GM19467 (cell line): ENCODE results near the gene NFKBIL1.
"Not testable (repeated sequence)": the region's sequence is repeated elsewhere in the genome, so short reads cannot be mapped to it uniquely, and the experiment has no call there.

ENCODE experiments used
- ATAC-seq: cut with Tn5 transposase; IDR thresholded peaks from one replicate; pipeline ENCODE4 v1.9.1; 2021; ENCODE audit warnings: mild to moderate bottlenecking, moderate library complexity; ENCODE audit not compliant: unreplicated experiment

NFKBIL1 gene, protein sequence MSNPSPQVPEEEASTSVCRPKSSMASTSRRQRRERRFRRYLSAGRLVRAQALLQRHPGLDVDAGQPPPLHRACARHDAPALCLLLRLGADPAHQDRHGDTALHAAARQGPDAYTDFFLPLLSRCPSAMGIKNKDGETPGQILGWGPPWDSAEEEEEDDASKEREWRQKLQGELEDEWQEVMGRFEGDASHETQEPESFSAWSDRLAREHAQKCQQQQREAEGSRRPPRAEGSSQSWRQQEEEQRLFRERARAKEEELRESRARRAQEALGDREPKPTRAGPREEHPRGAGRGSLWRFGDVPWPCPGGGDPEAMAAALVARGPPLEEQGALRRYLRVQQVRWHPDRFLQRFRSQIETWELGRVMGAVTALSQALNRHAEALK

DNA sequence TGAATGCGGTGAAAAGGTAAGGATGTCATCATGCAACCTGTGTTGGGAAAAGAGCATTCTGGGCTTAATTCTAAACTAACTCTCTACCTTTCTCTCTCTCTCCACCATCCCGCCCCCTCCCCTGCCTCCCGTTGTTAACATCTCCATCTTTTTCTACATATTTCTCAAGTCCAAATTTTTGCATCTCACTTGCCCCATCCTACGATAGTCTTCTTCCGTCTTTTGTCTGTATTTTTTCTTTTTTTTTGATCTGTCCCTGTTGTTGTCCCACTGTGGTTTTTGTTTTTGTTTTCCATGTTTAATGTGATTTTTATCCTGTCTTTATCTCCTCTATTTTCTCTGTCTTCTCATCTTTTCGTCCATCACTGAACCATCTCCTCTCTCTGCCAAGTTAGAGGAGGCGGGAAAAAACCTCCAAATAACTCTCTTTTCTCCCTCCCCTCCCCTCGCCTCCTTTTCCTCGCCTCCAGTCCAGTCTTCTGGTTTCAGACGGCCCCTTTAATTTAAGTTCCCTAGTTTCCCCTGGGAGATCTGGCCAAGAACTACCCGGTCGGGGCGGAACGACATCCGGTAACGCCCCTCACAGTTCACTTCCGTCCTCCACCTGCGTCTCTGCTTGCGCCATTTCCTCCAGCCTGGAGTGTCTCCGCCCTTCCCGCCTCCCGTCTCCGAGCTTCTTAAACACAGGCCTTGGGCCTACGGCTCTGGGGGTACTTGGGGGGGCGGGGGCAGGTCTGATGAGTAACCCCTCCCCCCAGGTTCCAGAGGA lies at the start of gene NFKBIL1:
Gene NFKBIL1, plus strand, starts transcription at position 651 of the 769 bp plus-strand sequence. Its CDS starts 87 bp downstream, at position 738.
- peak; percentile 57 for ATAC-seq

DNA sequence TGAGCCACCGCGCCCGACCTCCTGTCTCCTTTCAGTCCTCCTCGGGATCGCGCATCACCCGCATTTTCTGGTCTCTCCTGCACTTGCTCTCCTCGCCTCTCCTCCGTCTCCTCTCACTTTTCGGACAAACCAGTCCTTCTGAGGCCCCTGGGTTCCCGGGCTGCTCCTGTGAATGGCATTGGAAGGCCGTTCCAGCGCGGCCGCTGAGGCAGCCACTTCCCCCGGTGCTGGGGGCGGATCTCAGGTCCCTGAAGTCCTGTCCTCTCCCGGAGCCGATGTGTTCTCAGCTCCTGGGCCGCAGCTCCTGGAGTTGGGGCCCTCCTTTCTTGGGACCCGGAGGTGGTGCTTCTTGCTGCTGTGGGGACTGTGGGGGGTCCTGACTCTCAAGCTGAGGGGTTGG lies 48.7 kb upstream of the NFKBIL1 start:
- no peak for ATAC-seq

DNA sequence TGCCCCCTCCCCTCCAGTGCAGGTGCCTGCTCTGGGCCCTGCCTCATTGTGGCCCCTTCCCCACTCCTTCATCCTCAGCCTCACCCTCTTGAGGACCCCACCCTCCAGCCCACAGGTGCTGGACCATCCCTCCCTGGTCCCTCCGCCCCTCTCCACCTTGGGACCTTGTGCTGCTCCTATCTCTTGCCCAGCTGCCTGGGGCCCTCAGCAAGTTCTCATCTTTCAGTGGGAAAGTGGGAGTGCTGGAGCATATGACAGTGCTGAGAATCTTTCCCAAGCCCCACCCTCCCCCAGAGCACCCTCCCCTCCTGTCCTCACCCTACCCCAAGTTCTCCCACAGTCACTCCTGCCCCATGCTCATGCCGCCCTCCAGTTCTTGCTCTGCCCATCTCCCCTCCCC lies 47.8 kb upstream of the NFKBIL1 start:
- ATAC-seq, result not testable (repeated sequence)

DNA sequence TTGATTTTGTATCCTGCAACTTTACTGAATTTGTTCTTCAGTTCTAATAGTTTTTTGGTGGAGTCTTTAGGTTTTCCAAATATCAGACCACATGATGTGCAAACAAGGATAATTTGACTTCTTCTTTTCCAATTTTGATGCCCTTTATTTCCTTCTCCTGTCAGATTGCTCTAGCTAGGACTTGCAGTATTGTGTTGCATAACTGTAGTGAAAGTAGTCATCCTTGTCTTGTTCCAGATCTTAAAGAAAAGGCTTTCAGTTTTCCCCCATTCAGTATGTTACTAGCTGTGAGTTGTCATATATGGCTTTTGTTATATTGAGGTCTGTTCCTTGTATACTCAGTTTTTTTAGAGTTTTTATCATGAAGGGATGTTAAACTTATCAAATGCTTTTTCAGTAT lies 44.8 kb upstream of the NFKBIL1 start:
- ATAC-seq, result no peak

DNA sequence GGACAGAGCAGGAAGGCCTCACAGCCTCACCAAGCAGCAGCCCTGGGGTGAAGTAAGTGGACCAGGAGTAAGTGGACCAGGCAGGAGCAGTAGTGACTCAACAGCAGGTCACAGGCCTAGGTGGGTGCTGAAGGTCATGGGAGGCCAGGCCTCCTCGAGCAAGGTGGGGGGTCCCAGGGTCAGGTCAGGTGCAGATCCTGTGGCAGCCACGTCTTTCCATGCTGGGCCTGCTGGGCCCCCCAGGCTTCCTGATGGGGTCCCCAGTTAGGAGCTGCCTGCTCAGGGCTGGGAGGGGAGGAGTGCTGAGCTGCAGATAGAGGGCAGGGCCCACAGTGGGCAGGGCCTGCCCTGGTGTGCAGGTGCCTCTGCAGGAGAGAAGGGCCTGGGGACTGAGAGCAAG lies 38.4 kb upstream of the NFKBIL1 start:
- not testable (repeated sequence) for ATAC-seq

DNA sequence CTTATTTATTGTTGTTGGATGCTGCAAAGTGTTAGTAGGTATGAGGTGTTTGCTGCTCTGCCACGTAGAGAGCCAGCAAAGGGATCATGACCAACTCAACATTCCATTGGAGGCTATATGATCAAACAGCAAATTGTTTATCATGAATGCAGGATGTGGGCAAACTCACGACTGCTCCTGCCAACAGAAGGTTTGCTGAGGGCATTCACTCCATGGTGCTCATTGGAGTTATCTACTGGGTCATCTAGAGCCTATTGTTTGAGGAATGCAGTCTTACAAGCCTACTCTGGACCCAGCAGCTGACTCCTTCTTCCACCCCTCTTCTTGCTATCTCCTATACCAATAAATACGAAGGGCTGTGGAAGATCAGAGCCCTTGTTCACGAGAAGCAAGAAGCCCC lies 37.4 kb upstream of the NFKBIL1 start:
- ATAC-seq, result no peak

DNA sequence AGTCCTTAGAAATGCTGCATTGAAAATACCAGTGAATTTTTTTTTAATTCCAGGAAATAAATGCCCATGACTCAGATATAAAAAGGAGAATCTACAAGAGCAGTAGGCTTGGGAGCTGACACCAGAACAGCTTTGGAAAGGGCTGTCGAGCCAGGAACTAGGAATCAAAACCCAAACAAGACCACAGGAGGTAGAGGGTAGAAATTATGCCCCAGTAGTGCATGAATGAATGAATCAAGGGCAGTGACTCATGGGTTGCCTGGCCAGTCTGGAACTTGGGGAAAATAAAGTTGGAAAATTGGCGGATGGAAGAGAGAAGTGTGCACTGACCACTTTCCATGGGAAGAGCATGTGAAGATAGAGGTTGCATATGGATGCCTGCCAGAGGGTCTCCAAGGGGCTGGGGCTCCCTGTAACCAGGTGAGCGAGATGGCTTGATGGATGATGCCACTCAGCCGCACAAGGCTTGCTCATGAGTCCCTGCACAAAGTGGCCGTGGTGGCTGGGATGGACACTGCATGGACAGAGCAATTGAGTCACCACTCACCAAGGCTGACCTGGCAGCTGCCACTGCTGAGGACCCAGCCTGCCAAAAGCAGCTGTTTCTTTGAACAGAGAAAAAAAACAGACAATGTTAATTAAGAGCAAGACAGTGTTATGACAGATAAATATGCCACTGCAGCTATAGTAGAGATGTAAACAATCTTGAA lies 33.8 kb upstream of the NFKBIL1 start:
- ATAC-seq, result no peak

DNA sequence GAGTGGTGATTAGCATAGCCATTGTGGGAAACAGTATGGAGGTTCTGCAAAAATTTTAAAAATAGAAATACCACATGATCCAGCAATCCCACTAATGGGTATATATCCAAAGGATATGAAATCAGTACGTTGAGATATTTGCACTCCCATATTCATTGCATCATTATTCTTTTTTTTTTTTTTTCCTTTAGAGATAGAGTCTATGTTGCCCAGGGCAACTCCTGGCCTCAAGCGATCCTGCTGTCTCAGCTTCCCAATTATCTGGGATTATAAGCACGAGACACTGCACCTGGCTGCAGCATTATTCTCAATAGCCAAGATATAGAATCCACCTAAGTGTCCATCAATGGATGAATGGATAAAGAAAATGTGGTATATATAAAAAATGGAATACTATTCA lies 25.6 kb upstream of the NFKBIL1 start:
- ATAC-seq, result no peak

DNA sequence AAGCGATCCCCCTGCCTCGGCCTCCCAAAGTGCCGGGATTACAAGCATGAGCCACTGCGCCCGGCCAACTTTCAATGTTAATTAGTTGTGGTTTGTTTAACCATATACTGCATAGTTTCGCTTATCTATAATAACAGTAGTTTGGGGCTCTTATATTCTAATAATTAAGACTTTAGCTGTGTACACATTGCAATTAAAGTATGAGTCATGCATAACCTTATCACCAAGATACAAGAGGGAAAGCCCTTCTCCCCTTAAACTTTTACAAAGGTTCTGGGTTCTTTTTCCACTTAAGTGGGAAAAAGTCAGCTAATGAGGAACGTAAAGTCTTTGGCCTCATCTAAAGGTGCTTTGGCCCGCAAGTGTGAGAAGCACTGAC lies 21.9 kb upstream of the NFKBIL1 start:
- no peak for ATAC-seq

DNA sequence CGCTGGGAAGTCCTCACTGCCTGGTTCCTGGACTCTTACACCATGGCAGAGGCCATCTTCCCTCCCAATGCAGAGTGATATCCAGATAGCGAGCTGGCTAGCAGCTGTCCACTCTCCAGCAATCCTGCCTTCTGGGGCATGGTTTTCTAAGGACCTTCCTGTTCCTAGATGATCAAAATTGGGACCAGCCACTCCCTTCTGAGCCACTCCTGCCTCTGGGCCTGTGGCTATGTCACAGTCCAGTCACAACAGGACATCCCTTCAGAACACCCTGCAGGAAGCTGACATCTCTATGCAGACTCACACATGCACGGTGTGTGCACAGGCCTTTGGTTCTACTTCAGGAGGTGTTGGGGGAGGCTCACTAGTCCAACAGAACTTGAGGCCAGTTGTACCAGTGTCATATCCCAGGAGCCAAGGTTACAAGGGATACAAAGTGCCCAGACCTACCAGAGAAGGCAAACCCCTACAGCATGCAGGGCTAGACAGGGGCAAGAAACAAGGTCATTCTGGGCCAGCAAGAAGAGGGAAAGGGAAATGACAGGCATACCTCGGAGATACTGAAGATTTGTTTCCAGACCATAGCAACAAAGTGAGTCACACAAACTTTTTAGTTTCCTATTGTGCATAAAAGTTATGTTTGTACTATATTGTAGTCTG lies 21.3 kb upstream of the NFKBIL1 start:
- ATAC-seq, result no peak

DNA sequence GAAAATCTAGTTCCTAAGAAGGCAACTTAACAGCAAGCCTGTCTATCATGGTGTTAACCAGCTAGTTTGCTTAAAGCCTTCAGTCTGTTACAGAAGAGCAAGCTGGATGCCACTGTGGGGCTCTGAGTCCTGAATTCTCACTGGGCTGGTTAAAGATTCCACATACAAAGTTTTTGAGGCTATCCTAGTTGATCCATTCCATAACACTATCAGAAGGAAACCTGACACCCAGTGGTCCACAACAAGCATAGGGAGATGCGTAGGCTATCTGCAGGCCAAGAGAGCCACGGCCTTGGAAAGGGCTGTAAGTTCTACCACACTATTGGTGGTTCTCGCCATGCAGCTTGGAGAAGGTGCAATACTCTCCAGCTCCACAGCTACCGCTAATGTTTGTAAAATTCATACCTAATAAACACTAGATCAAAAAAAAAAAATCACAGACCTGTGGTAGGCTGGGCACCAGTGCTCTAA lies 19.1 kb upstream of the NFKBIL1 start:
- no peak for ATAC-seq

DNA sequence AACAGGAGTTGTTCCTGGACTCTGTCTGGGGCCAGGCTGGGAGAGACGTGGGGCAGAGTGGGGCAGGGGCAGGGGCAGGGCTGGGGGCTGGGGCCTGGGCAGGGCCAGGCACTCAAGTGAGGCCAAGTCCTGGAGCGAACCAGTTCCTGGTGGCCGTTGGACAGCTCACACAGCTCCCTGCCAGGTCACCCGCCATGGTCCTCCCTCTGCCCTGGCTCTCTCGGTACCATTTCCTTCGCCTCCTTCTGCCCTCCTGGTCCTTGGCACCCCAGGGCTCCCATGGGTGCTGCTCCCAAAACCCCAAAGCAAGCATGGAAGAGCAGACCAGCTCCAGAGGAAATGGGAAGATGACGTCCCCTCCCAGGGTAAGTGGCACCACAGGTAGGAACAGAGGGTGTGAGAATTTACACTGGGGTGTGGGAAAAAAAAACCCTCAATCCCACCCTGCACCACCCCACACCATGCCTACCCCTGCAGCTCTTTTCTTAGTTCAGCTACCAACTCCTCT lies 18.5 kb upstream of the NFKBIL1 start, which contains the start of gene MCCD1:
Gene MCCD1, plus strand, starts transcription at position 142 of the 508 bp plus-strand sequence. Its CDS starts 53 bp downstream, at position 195.
- ATAC-seq, result no peak

DNA sequence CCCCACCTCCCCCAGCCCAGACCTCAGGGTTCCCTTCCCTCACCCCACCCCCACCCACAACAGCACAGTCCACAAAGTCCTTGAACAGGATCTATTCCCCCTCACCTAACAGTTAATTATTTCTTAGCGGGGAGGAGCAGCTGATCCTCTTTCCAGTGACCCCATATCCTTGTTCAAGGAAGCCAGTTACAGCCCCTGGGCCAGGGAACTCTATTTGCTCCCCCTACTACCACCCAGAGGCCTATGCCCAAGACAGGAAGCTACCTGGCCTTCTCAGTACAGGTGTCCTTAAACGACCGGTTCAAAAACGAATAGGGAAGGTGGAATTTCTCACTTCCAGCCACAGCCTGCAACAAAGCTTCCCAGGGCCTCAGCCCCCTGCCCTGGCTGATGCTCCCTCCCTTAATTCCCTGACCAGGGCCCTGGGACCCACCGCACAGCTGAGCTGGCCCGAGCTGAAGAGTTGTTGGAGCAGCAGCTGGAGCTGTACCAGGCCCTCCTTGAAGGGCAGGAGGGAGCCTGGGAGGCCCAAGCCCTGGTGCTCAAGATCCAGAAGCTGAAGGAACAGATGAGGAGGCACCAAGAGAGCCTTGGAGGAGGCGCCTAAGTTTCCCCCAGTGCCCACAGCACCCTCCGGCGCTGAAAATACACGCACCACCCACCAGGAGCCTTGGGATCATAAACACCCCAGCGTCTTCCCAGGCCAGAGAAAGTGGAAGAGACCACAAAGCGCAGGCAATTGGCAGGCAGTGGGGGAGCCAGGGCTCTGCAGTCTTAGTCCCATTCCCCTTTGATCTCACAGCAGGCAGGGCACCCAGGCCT lies 17.9 kb upstream of the NFKBIL1 start:
- no peak for ATAC-seq

DNA sequence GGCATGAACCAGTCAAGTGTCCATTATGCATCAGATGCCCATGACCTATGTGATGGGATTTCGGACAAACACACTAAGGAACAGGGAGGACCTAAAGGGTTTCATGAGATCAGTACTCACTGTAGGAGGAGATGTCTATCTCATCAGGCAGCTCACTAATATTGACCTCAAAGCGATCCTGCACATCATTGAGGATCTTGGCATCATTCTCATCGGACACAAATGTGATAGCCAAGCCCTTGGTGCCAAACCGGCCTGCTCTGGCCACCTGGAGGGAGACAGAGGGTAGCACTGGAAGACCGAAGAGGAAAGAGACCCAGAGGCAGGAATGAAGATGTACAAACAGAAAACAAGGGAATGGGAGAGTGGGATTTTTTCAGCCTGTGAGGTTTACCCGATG lies 16.7 kb upstream of the NFKBIL1 start:
- ATAC-seq, result no peak

DNA sequence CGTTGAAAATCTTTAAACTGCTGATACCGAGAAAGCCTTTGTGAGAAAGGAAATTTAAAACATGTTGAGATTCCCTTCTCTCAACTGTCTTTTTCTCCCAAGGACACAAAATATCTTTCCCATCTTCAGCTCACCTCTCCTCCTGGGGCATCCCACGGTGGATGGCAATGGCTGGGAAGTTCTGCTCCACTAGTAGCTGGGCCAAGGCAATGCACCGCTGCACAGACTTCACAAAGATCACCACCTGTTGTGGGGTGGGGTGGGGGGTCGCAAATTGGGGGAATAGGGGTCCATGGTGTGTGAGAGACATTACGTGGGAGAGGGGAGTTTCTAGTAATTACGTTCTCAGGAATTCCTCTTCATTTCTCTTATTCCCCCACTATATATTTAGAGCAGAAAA lies 16.2 kb upstream of the NFKBIL1 start:
- ATAC-seq, result no peak

DNA sequence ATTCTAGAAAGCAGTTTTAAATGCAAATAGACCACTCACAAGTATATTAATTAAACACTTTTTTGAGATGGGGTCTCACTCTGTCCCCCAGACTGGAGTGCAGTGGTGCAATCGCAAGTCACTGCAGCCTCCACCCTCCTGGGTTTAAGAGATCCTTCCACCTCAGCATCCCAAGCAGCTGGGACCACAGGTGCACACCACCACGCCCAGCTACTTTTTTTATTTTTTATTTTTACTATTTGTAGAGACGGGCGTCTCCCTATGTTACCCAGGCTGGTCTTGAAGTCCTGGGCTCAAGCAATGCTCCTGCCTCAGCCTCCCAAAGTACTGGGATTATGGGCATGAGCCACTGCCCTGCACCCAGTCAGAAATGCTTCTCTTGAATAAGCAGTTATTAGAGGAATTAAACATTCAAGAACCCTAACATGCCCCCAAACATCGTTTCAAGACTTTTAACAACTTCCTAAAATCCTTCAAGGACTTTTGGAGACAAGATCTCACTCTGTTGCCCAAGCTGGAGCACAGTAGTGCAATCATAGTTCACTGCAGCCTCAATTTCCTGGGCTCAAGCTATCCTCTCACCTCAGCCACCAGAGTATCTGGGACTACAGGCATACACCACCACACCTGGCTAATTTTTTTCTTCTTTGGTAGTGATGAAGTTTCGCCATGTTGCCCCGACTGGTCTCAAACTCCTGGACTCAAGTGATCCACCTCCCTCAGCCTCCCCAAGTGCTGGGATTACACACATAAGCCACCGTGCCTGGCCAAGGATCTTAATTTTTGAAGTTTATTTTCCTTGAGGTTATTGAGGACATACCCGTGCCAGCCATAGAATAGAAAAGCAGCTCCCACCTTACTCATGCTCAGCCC lies 15.4 kb upstream of the NFKBIL1 start:
- ATAC-seq, result no peak

DNA sequence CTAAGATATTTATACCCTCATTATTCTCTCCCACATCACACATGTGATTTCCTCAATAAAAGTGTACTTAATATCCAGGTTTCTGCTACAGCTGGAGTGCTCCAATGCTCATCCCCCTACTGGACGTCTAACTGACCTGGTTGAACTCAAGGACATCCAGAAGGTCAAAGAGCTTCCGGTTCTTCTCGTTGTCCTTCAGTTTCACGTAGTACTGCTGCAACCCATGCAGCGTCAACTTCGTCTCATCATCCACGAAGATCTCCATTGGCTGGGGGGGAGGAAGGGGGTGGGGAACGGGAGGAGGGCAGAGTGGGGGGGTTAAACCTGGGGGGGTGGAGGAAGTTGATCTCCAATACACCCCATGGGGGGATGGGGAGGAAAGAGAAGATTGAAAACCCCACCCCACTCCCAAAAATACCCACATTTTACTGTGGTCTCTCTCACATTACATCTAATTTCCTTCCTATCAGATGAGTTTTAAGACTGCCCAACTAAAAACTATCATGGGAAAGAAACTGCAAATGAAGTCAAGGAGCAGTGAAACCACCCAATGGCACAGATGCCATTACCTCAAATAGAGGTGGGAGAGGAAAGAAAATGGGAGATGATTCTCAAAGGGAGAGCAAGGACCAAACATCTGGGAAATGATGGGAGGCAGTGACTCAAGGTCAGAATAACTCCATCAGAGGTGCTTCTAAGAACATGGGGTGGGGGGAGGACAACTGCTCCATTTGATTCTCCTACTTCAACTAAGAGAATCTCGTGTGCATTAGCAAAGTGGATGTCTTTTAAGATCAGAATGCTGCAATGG lies 14.6 kb upstream of the NFKBIL1 start:
- ATAC-seq, result no peak

DNA sequence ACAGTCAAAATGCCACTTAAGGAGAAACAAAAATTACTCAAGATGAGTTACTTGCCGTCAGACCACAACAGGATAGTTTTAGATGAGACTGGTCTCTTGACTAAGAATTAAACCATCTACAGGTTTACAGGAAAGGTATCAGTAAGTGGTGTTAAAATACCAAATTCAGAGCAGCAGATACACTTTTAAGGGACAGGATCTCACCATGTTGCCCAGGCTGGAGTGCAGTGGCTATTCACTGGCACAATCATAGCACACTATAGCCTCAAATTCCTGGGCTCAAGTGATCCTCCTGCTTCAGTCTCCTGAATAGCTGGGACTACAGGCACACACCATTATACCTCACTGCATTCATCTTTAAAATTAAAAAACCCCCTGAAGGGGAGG lies 14.0 kb upstream of the NFKBIL1 start:
- no peak for ATAC-seq
